GM12878 (cell line): ENCODE data around the gene PI3. TPM values are rescaled to one million over a fixed set of nuclear protein-coding genes. Genes with fewer than 3 reads are reported as not detected.

Experiments used
- ATAC-seq: fragments of 200-7000 bp; cut with Tn5 transposase; 3 replicates; pipeline ENCODE4 v1.9.1; 2020; ENCODE audit warnings: mild to moderate bottlenecking, moderate library complexity
- BruUV-seq: library from RNA; stranded (reverse); fragments of 400-500 nt; replicated peaks from 2 replicates; lab custom pipeline; 2021; lab: Mats Ljungman, UMichigan
- CTCF ChIA-PET: fragments of 300-600 bp; sonication (Branson Sonifier 250); formaldehyde crosslinking; extraction: SDS; loops from one replicate; lab custom pipeline; 2021; ENCODE audit warnings: inconsistent platforms; lab: Yijun Ruan, JAX
- POLR2A ChIA-PET: fragments of 350-600 bp; formaldehyde crosslinking; extraction: SDS; loops from one replicate; lab custom pipeline; 2021; ENCODE audit warnings: inconsistent platforms; lab: Charles Lee
- RAD21 ChIA-PET: fragments of 300-600 bp; sonication (Branson Sonifier 250); formaldehyde crosslinking; loops from one replicate; lab custom pipeline; 2023; ENCODE audit warnings: antibody characterized with exemption; ENCODE audit not compliant: unreplicated experiment; lab: Charles Lee
- SMC1A ChIA-PET: fragments of 300-600 bp; sonication (Branson Sonifier 250); formaldehyde crosslinking; loops from one replicate; lab custom pipeline; 2023; ENCODE audit not compliant: unreplicated experiment, uncharacterized antibody; lab: Charles Lee
- DNase-seq: peaks from one replicate; pipeline ENCODE4 v3.0.0-alpha.2; 2011; ENCODE audit warnings: low read depth, low spot score
- FAIRE-seq: peaks from 3 replicates; lab custom pipeline; 2011; peaks lifted over from hg19 to GRCh38; lab: Jason Lieb, UNC
- H2AFZ ChIP-seq: 2 replicates; pipeline ENCODE4 v1.6.0; 2011; ENCODE audit warnings: low read depth, low read length, control low read depth; ENCODE audit not compliant: control insufficient read depth
- H3K27ac ChIP-seq: 2 replicates; pipeline ENCODE4 v1.5.1; 2011; ENCODE audit warnings: control low read depth; ENCODE audit not compliant: control insufficient read depth, insufficient read depth
- H3K27me3 ChIP-seq, 2 experiments: replicated peaks in 1 of 2; 2 replicates each; pipeline versions ENCODE4 v1.6.0 to v1.6.1; 2011; ENCODE audit warnings: low read length in 1 of 2; ENCODE audit not compliant: control insufficient read depth in 2 of 2, insufficient read depth in 2 of 2
- H3K36me3 ChIP-seq, 2 experiments: 2 replicates each; pipeline ENCODE4 v1.5.1; 2011; ENCODE audit warnings: low read length in 1 of 2; ENCODE audit not compliant: control insufficient read depth in 2 of 2, insufficient read depth in 2 of 2
- H3K4me1 ChIP-seq: 2 replicates; pipeline ENCODE4 v1.6.1; 2011; ENCODE audit warnings: mild to moderate bottlenecking, low read length, moderate library complexity, mixed read lengths; ENCODE audit not compliant: control insufficient read depth, insufficient read depth
- H3K4me2 ChIP-seq: 2 replicates; pipeline ENCODE4 v1.6.0; 2011; ENCODE audit warnings: control low read depth; ENCODE audit not compliant: control insufficient read depth, insufficient read depth
- H3K4me3 ChIP-seq: fragments of 200-600 bp; sonication (generic); 2 replicates; pipeline ENCODE4 v1.5.1; 2016
- H3K79me2 ChIP-seq: 2 replicates; pipeline ENCODE4 v1.6.0; 2011; ENCODE audit warnings: low read length; ENCODE audit not compliant: control insufficient read depth, insufficient read depth
- H3K9ac ChIP-seq: 2 replicates; pipeline ENCODE4 v1.8.0; 2011; ENCODE audit warnings: low read length, control low read depth, mixed read lengths; ENCODE audit not compliant: control insufficient read depth, insufficient read depth
- H3K9me3 ChIP-seq: replicated peaks from 3 replicates; pipeline ENCODE4 v1.5.1; 2011; ENCODE audit warnings: mild to moderate bottlenecking, low read length; ENCODE audit not compliant: control insufficient read depth, insufficient read depth
- H4K20me1 ChIP-seq: 2 replicates; pipeline ENCODE4 v1.6.0; 2011; ENCODE audit not compliant: control insufficient read depth, insufficient read depth
- BCL11A ChIP-seq: IDR thresholded peaks from 2 replicates; pipeline ENCODE4 v1.6.1; 2011; ENCODE audit warnings: low read depth, low read length
- CREB1 ChIP-seq: IDR thresholded peaks from 2 replicates; pipeline ENCODE4 v1.6.1; 2012; ENCODE audit warnings: low read depth, mild to moderate bottlenecking, inconsistent platforms
- MEF2A ChIP-seq: IDR thresholded peaks from 2 replicates; pipeline ENCODE4 v1.6.1; 2011; ENCODE audit warnings: low read depth, mild to moderate bottlenecking, low read length, moderate library complexity; ENCODE audit not compliant: insufficient read depth
- MYB ChIP-seq: fragments of 150-350 bp; IDR thresholded peaks from 2 replicates; pipeline ENCODE4 v1.6.1; 2014; ENCODE audit warnings: mild to moderate bottlenecking, low read depth, low read length, borderline replicate concordance
- NKRF ChIP-seq: fragments of 450-650 bp; conservative IDR thresholded peaks from 2 replicates; pipeline ENCODE4 v1.6.1; 2017; ENCODE audit warnings: mild to moderate bottlenecking, moderate library complexity
- POLR2AphosphoS2 ChIP-seq: IDR thresholded peaks from 2 replicates; pipeline ENCODE4 v1.6.1; 2011; ENCODE audit warnings: low read depth, mild to moderate bottlenecking, low read length, improper control_type of control experiment, moderate library complexity
- SPI1 ChIP-seq: IDR thresholded peaks from 2 replicates; pipeline ENCODE4 v1.6.1; 2011; ENCODE audit warnings: low read depth, mild to moderate bottlenecking, low read length, moderate library complexity, borderline replicate concordance; ENCODE audit not compliant: insufficient read depth
- USF2 ChIP-seq: IDR thresholded peaks from 2 replicates; pipeline ENCODE4 v1.6.1; 2011; ENCODE audit warnings: low read depth, low read length, improper control_type of control experiment, borderline replicate concordance
- WGBS: methylation state at CpG from one replicate; pipeline ENCODE4 v1.1.6; 2016; ENCODE audit warnings: low lambda C conversion rate; ENCODE audit not compliant: insufficient replicate concordance, insufficient coverage; ENCODE audit errors: missing lambda C conversion rate; 5-methylcytosine and 5-hydroxymethylcytosine counted together
- in situ Hi-C: fragments of 300-500 bp; cut with MboI; formaldehyde crosslinking; loops from 9 replicates; pipeline ENCODE4 v1.14.3; 2018; ENCODE audit warnings: mixed read lengths
- intact Hi-C: fragments of 100-400 bp; cut with micrococcal nuclease; formaldehyde crosslinking; loops from one replicate; pipeline ENCODE4 v1.14.2; 2022; ENCODE audit not compliant: unreplicated experiment
- polyA plus RNA-seq, 11 experiments: library from polyadenylated mRNA; depleted of rRNA in 4 of 11; unstranded in 6 of 11; stranded (reverse) in 5 of 11; fragments of >200 nt; fragmentation: Nextera tagmentation in 4 of 11; fragmentation: Illumina TruSeq in 1 of 11; extraction: Ambion mirVana in 4 of 11; extraction: Trizol in 1 of 11; gene quantifications; 1 replicate in 1 of 11; 2 replicates in 10 of 11; pipeline versions ENCODE4 v1.2.1 to v1.2.3, GENCODE V29; 2011 to 2016; ENCODE audit warnings: inconsistent platforms in 2 of 11, missing spikeins in 2 of 11, low read depth in 1 of 11
- total RNA-seq, 4 experiments: library from RNA; depleted of rRNA in 3 of 4; stranded (reverse); fragments of >200 nt in 3 of 4; fragmentation: Illumina TruSeq in 1 of 4; extraction: Trizol in 1 of 4; gene quantifications; 2 replicates each; pipeline versions ENCODE4 v1.2.1 to v1.2.3, GENCODE V29; 2013 to 2021
- TF ChIP-seq, protein P1 (sequence below): IDR thresholded peaks from 2 replicates; pipeline ENCODE4 v1.6.1; 2012; ENCODE audit warnings: low read length, inconsistent platforms

PI3 gene
- total and polyA plus RNA-seq, 10 of the 15 experiments (the other 5 are each of a cell fraction or from before 2014, with no cell fraction given): not detected

DNA sequence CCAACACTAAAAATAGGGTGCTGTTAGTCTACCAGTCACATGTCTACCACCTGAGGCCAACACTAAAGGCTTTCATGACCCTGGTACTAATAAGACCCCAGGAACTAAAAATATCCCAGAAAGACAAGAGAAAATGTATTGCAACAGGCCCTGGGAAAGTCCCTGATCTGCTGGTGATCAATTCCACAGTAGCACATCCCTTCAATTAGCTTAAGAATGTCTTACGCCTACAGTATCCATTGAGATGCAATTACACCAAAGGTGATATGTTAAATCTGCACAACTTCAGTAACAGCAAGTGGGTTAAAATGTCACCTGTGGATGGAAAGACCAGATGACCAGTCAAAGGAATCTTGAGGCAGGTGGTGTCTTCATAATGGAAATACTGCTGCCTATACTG lies 35.2 kb downstream of the PI3 start:
- Histone ChIP-seq H4K20me1 (no peaks in the 10 kb centered on the region), H3K27ac (no peak overlapping the region), H3K4me2 (no peak overlapping the region), H3K9me3 (no peaks in the 10 kb centered on the region), H2AFZ (no peak overlapping the region), H3K9ac (no peak overlapping the region), H3K4me3 (no peak overlapping the region), H3K27me3 (peaks cover 0 to 5% of the 10 kb centered on the region in 2 experiments; a peak in 1 of 4 replicates), H3K36me3 (no peaks in the 10 kb centered on the region), H3K79me2 (no peaks in the 10 kb centered on the region), H3K4me1 (no peaks in the 10 kb centered on the region)
- POLR2A ChIA-PET: no interaction called here
- 91% methylated on average over 1 of the region's 1 CpG for WGBS
- ATAC-seq (no peak), FAIRE-seq (no peak), DNase-seq (no peak)
- RAD21 ChIA-PET: no interaction called here
- in situ Hi-C loops: no loop called here
- BruUV-seq: no TSS peak
- no peak for TF ChIP-seq CREB1
- no peak for TF ChIP-seq MYB
- no peak for TF ChIP-seq POLR2AphosphoS2
- no peak for TF ChIP-seq MEF2A
- no peak for TF ChIP-seq NKRF
- no peak for TF ChIP-seq SPI1
- TF ChIP-seq BCL11A: no peak
- TF ChIP-seq, protein P1, sequence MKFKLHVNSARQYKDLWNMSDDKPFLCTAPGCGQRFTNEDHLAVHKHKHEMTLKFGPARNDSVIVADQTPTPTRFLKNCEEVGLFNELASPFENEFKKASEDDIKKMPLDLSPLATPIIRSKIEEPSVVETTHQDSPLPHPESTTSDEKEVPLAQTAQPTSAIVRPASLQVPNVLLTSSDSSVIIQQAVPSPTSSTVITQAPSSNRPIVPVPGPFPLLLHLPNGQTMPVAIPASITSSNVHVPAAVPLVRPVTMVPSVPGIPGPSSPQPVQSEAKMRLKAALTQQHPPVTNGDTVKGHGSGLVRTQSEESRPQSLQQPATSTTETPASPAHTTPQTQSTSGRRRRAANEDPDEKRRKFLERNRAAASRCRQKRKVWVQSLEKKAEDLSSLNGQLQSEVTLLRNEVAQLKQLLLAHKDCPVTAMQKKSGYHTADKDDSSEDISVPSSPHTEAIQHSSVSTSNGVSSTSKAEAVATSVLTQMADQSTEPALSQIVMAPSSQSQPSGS: no peak
- TF ChIP-seq USF2: no peak
- CTCF ChIA-PET: interaction anchor here (0.6 kb wide), 1 partner anchor 803 kb away, joined by 3 read pairs; no protein-coding TSS in a partner anchor
- SMC1A ChIA-PET: no interaction called here
- intact Hi-C loops: no loop called here
